GM21526 (cell line): ENCODE data around the gene FIGNL1.
"Not testable (repeated sequence)": the region's sequence is repeated elsewhere in the genome, so short reads cannot be mapped to it uniquely, and the experiment has no call there.

Experiments
- ATAC-seq: cut with Tn5 transposase; IDR thresholded peaks from one replicate; pipeline ENCODE4 v1.9.1; 2021; ENCODE audit warnings: moderate library complexity; ENCODE audit not compliant: unreplicated experiment, low FRiP score

Gene FIGNL1

DNA sequence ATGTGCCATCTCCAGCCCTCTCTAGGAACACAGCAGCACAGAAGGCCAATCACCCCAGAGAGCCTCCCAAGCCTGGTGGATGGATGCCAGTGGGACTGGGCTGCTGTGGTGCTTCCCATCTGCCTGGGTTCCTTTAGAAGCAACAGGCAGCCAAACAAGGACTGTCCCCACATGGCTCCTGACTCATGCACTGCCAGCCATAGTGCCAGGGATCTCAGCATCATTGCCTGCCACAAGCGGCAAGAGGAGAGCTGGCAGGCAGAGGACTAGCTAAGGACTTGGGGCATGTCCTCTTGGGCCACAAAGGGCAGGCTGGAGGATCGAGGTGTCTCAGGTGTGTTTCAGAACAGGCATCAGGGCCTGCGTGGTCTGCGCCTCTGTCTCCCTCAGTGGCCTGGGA, 23.4 kb upstream of the FIGNL1 start:
- no peak for ATAC-seq

GRCh38 chr7:50472427-50472826, 22.3 kb upstream of the FIGNL1 start:
- ATAC-seq, result no peak

- no peak for ATAC-seq
Measured at GRCh38 chr7:50471970-50472369, 21.8 kb upstream of the FIGNL1 start.

DNA sequence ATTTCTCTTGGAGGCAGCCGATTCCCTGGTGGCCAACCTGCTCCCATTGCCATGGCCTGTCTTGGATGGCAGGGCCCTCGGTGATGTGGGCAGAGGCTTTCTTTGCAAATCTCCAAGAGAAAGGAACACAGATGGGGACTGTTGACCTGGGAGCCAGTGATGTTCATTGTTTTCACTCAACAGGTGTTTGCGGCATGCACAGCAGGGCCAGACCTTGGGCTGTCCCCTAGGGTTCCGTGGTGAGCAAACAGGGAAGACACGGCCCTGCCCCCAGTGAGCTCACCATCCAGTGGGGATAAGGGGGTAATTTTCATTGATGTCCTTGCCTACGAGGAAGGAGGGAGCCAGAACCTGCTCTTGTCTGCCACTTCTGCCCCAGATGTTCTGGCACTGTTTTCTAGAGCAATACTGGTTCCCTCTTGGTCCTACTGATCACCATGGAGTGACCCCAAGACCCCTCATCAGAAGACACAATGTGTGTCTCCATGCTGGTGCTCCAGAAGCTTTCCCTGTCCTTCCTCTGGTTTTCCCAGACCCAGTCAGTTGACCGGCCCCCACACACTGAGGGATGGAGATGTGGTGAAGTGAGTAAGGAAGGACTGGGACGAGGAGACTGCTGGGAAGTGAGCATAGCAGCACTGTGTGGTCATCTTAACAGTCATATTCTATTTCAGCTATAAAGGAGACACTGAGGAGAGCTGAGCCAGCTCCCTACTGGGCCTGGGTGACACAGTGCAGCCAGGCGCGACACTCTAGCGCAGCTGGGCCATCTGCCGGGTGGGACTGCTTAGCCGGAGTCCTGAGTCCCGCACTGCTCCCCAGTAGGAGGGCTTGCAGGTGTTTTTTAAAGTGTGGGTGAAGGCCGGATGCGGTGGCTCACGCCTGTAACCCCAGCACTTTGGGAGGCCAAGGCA, 20.4 kb upstream of the FIGNL1 start:
- ATAC-seq, result no peak

- ATAC-seq, result no peak
Measured at GRCh38 chr7:50469181-50469580, 19.0 kb upstream of the FIGNL1 start.

DNA sequence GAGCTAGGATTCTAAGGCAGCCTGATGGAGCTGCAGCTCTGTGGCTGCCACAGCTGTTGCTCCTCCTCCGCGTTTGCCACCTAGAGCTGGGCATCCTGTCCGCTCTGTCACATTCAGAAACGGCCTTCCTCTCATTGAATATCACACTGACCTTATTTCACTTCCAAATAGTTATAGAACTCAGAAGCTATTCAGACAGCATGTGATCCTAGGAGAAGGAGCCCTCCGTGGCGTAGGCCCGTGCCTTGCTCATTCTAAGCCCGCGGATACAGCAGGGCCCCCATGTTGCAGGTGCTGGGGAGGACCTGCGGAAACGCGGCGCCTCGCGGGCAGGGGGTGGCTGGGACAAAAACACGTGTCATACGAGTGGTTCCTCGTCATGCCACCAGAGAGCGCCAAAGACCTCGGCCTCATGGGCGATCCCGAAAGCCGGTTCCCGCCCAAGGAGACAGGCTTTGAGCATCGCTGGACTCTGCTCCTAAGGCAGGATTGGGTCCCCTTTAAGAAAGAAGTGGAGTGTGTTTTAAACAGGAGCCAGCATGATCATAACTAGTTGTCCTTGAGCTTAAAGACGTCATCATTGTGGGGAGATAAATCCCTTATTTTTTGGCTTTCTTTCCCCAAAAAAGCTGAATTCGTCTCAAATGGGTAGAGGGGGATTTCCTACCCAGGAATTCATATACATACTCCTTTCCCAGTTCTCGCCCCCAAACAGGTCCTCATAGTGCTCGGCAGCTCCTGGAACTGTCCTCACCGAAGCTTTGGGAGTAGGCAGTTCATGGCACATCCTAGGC, 17.9 kb upstream of the FIGNL1 start:
- peak; percentile 87 for ATAC-seq

DNA sequence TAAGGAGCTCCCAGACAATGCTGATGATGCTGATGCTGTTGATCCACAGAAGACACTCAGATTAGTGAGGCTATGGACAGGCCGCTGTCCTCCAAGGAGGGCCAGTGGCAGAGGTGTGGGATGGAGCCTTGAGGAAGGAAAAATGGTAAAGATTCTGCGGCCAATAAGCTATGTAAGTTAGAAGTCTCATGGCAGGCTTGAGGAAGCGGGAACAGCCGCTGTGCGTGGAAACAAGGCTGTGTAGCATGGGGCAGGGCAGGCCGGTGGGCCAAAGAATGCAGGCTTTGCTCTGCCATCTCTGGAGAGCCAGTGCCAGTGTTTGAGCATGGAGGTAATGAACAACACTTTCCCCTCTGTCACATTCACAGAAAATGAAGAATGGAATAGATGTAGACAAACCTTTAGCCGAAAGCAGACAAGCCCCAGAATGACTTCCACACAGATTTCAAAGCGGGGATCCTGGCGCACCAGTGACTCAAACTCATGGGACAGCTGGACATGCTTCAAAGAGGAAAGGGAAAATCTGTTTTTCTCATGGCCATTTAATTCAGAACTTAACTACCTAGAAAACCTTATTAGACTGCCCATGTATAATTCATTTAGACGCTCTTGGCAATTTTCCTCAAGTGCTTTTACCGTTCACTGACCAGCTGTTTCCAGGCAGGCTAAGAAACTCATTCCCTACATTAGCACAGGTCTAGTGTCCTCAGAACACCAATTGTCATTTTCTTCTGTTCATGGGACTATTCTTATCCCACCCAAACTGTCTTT, 16.9 kb upstream of the FIGNL1 start:
- ATAC-seq, result no peak

- ATAC-seq, result no peak
Measured at GRCh38 chr7:50463035-50463434, 12.9 kb upstream of the FIGNL1 start.

- ATAC-seq, result no peak
Measured at GRCh38 chr7:50462361-50462760, 12.2 kb upstream of the FIGNL1 start.

DNA sequence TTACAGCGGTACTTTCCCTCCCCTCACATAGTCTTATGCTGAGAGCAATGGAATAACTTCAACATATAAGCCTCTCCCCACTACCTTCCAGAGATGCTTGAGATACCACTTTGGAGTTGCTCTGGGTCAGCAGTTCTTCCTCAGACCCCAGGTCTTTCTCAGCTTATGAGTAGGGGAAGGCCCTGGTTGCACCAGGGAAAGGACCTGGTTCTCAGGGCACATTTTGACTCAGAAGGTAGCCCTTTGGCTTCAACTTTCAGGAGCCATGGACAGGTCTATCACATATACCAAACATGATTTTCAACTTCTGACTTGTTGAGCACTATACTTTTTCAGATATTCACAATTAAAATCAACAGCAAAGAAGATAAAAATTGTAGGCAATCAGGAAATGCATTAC, 11.5 kb upstream of the FIGNL1 start:
- ATAC-seq, result no peak

DNA sequence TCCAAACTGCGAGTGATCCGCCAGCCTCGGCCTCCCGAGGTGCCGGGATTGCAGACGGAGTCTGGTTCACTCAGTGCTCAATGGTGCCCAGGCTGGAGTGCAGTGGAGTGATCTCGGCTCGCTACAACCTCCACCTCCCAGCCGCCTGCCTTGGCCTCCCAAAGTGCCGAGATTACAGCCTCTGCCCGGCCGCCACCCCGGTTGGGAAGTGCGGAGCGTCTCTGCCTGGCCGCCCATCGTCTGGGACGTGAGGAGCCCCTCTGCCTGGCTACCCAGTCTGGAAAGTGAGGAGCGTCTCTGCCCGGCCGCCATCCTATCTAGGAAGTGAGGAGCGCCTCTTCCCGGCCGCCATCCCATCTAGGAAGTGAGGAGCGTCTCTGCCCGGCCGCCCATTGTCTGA, 9.0 kb upstream of the FIGNL1 start:
- ATAC-seq, result not testable (repeated sequence)

DNA sequence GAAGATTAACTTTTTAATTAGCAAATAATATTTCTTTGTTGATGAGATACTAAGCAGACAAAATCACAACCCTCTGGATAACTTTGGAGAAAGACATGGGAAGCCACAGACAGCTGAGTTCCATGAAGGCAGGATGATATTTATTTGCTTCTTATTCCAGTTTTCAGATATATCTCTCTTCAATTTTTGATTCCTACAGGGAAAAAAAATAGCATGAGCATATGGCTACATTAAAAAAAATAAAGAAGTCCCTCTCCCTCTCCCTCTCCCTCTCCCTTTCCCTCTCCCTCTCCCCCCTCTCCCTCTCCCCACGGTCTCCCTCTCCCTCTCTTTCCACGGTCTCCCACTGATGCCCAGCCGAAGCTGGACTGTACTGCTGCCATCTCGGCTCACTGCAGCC, 8.5 kb upstream of the FIGNL1 start:
- ATAC-seq, result not testable (repeated sequence)

DNA sequence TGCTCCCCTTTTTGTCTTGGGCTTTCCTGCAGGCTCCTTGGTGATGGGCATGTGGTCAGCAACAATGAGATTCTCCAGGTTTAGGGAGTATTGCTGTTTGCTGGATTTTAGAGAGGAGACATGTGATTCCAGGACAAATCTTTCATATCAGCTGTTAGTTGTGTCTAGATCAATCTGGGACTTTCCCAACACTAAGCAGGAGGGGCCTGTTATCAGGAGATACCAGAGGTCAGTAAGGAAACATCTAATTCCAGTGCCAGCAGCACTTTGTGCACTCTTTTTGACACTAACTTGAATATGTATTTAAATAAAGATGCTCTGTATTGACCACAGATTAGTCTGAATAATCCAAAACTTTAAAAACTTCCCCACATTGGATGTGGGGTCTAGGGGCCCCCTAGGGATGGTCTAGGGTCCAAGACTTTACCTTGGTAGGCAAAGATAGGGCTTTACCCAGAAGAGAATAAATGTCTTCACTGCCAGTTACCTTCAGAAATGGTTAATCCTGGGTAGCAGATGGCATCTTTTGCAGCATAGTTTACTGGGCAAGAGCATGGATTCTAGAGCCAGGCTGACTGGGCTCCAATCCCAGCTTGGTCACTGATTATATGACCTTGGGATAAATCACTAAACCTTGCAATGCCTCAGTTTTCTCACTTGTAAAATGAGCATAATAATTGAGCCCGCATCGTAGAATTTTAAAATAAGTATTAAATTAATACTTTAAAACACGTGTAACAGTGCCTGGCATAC, 6.4 kb upstream of the FIGNL1 start:
- no peak for ATAC-seq

DNA sequence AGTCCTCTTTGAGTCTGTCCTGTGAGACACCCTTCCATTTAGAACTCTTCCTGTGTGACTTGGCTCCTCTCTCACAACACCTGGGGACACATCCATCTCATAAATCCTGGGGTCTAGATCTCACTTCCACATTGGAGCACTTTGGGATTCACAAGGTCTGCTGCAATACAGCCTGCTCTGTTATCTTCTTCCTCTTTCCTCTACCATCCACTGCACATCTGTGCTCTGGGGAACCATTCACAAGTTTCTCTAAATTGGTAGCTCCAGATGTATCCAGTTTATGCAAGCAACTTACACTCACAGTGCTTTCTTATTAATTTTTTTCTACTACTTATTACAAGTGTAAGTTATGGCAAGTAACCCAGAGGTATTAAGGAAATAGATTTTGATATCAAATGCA, 5.5 kb upstream of the FIGNL1 start:
- no peak for ATAC-seq

- ATAC-seq, result no peak
Measured at GRCh38 chr7:50454968-50455367, 4.8 kb upstream of the FIGNL1 start.

DNA sequence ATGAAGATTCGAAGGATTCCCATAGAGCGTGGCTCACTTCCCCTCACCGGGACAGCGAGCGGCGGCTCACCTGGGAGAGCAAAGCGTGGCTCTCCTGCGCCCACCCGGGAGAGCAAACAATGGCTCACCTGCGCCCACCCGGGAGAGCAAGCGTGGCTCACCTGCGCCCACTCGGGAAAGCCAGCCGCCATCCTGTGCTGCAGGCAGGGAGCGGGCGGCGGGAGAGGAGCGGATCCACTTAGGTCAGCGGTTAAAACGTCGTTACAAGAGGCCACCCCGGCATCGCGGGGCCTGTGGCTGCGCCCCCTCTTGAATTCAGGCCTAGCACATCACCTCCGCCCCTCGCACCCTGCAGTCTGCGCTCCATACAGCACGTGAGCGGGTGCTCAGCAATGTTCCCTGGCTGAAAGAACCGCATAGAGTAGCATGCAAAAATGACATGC, 461 bp upstream of the FIGNL1 start:
- peak; percentile 18 for ATAC-seq

GRCh38 chr7:50449501-50449880, 659 bp downstream of the FIGNL1 start:
- no peak for ATAC-seq

- ATAC-seq, result peak; percentile 33
Measured at GRCh38 chr7:50448823-50449222, 1.3 kb downstream of the FIGNL1 start.

- ATAC-seq, result no peak
Measured at GRCh38 chr7:50446542-50446960, 3.6 kb downstream of the FIGNL1 start.

DNA sequence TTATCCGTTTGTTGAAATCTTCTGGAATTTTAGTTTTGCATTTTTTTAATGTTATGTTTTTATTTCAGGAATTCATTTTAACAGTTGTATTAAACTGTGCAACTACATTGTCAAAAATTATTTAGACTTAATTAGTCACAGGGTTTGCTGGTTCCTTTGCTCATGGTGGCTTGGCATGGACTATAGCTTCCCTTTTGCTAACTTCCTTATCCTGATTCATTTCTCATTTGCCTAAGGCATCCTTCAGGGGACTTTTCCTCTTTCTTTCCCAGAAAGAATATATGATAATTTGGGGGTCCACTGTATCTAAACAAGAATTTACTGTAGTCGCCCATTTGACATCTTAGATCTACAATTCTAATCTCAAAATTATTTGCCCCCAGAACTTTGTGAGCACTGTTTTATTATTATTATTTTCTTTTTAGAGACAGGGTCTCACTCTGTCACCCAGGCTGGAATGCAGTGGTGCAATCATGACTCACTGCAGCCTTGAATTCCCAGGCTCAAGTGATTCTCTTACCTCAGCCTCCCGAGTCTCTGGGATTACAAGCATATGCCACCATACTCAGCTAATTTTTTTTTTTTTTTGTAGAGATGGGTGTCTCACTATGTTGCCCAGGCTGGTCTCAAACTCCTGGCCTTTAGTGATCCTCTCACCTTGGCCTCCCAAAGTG, 13.9 kb downstream of the FIGNL1 start:
- no peak for ATAC-seq
